GM21529 (cell line): ENCODE results near the gene RIOK2.
"Not testable (repeated sequence)": the region's sequence is repeated elsewhere in the genome, so short reads cannot be mapped to it uniquely, and the experiment has no call there.

ENCODE experiments used
- ATAC-seq: cut with Tn5 transposase; IDR thresholded peaks from one replicate; pipeline ENCODE4 v1.9.1; 2021; ENCODE audit not compliant: unreplicated experiment

The RIOK2 gene

GRCh38 chr5:97171703-97172102 is 11.3 kb downstream of the RIOK2 start:
- ATAC-seq = no peak

DNA sequence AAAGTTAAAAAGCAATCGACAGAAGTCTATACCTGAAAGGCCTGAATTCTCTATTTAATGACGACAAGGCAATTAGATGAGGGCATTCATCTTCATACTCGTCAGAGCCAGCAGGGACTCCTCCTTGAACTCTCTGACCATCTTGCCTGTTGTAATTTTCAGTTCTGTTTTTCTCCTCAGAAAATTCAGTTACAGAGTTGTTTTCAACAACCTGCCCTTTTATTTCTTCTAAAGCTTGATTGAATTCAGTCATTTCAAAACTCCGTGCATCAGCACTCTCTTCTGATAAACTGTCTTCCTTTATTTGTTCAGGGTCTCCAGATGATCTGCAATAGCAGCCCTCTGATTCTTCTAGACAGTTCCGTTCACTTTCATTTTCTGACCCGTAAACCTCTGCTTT is 15.6 kb downstream of the RIOK2 start:
- ATAC-seq = peak; percentile 65

GRCh38 chr5:97165726-97166125 is 17.3 kb downstream of the RIOK2 start:
- ATAC-seq = no peak

DNA sequence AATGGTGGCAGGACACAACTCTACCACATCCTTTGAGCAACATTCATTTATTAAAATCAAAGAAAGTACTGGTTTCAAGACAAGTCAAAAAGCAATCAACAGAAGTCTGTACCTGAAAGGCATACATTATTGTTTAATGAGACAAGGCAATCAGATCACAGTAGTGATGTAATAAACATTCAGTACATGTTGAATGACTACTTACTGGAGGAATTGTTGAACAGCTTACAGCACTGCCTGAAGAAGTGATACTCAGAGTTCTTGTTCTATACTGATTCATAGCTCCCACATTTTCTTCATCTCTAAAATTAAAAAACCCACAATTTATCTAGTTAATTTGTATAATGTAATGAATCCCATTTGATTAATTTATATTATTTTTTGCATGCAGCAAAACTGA is 18.2 kb downstream of the RIOK2 start:
- no peak for ATAC-seq

DNA sequence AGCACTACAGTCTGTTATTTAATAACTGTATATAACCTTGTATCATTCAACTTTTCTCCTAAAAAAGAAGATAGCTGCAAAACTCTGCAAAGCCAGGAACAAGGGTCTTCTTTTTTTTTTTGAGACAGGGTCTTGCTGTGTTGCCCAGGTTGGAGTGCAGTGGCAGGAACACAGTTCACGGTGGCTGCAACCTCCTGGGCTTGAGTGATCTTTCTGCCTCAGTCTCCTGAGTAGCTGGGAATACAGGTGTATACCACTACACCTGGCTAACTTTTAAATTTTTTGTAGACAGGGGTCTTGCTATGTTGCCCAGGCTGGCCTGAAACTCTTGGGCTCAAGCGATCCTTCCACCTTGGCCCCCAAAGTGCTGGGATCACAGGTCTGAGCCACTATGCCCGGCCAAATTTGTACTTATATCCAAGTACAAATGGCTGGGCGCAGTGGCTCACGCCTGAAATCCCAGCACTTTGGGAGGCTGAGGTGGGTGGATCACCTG is 19.2 kb downstream of the RIOK2 start:
- ATAC-seq = no peak

DNA sequence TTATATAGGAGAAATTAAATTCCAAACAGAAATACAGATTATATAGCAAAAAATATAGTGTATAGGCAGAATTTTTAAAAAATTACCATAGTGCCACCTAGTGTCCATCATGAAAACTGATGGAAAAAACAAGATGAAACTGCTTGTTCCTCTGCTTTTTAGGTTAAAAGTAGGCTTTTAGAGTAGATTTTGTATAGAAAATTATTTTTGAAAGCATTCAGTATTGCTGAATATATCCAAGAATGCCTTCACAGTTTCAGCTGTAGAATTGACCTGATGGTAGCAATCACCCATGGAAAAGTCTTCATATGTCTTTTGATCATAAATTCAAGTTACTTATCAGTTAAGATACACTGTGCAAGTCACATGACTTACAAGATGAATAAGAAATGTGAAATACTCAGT is 19.7 kb downstream of the RIOK2 start:
- ATAC-seq = no peak

DNA sequence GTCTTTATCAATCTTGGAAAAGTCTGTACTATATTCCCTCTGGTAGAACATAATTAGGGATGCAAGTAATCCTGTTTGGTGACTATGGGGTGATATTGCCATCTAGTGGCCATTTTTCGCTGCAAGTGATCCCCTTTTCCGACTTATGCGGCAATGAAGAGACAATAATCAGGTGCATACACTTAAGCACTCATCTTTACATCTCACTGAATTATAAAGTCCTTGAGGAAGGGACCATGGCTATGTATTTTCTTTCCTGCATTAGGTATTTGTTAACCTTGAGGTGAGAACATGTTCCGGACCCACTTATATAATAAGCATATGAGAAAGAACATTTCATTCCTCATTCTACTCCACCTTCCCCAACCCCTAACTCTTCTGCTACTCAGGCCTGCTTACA is 21.0 kb downstream of the RIOK2 start:
- ATAC-seq = peak; percentile 66

GRCh38 chr5:97157689-97158088 is 25.4 kb downstream of the RIOK2 start:
- no peak for ATAC-seq

GRCh38 chr5:97151370-97151769 is 31.7 kb downstream of the RIOK2 start:
- no peak for ATAC-seq

DNA sequence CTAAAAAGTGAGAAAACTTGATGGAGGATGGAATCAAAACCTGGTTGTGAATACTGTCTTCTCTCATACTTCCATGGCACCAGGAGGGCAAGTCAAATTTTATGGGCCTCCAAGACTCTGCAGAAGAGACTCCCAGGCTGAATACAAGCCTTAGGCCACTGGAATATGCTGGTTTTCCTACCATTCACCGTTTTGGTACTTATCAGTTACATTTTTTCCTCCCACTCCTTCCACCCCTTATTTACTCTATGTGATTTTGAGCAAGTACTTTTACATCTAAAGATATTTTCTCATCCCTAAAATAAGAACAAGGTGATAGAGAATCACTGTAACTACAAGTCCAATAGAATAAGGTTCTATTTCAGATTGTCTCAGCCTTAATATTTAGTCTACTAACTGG is 32.6 kb downstream of the RIOK2 start:
- no peak for ATAC-seq

GRCh38 chr5:97149709-97150108 is 33.3 kb downstream of the RIOK2 start:
- ATAC-seq = no peak

DNA sequence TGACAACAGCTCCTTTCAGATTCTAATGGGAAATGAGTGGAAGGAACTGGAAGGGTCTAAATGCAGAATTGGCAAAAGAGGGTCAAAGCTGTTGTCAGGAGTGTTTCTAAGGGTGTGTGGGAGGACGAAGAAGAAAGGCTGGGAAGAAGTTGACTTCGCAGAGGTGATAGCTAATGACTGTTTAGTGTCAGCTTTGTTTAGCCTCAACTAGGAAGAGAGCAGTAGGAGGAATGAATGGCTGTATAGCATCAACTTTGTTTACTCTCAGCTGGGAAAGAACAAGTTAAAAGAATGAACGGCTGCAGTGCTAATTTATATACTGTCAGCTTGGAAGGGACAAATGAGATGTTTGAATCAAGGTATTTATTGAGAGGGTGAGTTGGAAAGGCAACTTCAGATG is 34.8 kb downstream of the RIOK2 start:
- no peak for ATAC-seq

GRCh38 chr5:97143704-97144103 is 39.3 kb downstream of the RIOK2 start:
- no peak for ATAC-seq

DNA sequence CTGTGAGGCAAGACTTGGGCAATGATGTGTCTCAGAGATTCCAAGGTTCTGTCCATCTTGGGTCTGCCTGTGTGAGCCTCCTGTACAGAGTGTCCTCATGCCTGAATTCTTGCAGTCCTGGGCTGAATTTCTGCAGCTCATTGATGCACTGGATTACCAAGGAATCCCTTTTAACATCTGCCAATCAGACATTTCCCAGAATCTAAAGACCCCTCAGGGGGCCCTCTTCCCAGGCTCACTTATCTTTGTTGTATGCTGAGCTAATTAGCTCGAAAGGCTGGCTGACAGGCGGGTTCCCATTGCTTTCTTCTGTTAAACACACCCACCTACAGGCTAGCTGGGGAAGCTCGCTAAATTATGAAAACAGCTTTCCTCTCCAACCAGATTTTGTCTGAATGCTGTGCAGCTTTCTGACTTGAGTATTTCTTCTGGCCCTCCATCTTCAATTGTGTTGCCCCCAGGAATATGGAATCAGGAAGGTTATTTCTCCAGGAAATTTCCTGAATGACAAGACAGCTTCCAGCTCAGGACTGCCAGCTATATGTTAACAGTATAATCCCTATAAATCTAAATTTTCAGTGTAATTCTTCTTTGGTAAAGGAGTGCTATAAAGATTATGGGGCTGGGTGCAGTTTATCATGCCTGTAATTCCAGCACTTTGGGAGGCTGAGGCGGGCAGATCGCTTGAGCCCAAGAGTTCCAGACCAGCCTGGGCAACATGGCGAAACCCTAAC is 40.4 kb downstream of the RIOK2 start, which contains the start of gene LIX1:
Gene LIX1 (minus strand): TSS at position 91 of the 734 bp plus-strand sequence. CDS start 35 bp downstream, at position 56.
- ATAC-seq = peak; percentile 94

GRCh38 chr5:97141539-97141938 is 41.5 kb downstream of the RIOK2 start:
- no peak for ATAC-seq

DNA sequence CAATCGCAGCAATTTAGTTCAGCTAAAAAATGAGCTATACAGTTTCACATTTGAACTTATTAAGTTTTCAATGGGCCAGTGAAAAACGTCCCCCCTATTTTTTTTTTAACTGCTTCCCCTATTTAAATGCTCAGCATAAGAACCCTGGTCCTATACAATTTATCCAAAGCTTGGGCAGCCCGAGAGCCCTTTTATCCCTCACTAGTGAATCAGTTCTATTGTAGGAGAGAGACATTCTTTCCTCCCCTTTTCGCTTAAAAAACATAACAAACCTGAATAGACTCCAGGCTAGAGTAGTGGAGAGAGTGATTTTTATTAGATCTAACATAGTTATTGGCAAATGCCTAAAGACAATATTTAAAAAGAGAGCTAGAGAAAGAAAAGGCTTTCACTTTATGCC is 42.0 kb downstream of the RIOK2 start:
- no peak for ATAC-seq

GRCh38 chr5:97140250-97140649 is 42.8 kb downstream of the RIOK2 start:
- not testable (repeated sequence) for ATAC-seq

- no peak for ATAC-seq
Observed at GRCh38 chr5:97136475-97136874, 46.6 kb downstream of the RIOK2 start.

- ATAC-seq = no peak
Observed at GRCh38 chr5:97135868-97136267, 47.2 kb downstream of the RIOK2 start.

DNA sequence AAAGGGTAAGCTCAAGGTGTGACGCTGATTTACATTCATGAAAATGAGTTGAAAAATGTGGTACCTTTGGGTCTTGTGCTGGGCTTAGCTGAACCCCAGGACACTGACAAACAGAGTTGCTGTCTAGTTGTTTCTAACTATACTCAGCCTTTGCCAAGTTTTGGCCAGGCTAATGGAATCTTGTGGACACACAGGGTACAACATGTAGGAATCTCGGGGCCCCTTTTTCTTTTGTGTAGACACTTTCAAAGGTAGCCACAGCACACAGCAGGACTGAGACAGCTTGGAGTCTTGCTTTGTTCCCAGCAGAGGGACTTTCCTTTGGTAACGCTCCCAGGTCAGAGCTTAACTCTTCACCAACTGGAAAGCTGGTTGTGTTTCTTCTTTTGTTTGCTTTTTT is 48.4 kb downstream of the RIOK2 start:
- ATAC-seq = no peak

- no peak for ATAC-seq
Observed at GRCh38 chr5:97133101-97133500, 49.9 kb downstream of the RIOK2 start.

GRCh38 chr5:97131921-97132320 is 51.1 kb downstream of the RIOK2 start:
- no peak for ATAC-seq

- ATAC-seq = no peak
Observed at GRCh38 chr5:97131139-97131710, 51.8 kb downstream of the RIOK2 start.
